Measurements from ENCODE around the gene KCNAB2.

KCNAB2 gene

DNA sequence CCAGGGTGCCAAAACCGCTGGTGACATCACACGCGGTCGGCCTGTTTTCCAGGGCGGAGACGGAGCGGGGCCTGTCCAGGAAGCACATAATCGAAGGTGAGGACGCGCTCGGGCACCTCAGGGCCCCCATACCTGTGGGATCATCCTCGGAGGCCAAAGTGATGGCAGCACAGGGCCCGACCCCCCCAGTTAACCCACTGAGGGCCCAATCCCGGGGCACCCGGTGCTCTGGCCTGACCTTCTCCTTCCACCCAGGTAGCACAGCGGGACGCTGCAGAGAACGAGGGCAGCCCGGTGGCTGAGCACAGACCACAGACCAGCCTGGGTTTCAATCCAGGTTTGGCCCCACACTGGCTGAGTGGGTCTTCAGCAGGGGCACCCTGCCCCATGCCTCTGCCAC, 43.3 kb downstream of the KCNAB2 start:
- Histone ChIP-seq H3K79me2 (ENCODE audit: low read length) (no peaks in the 10 kb centered on the region), H3K9me2 (replicated peaks; ENCODE audit: insufficient read depth, low read length) (no peaks in the 10 kb centered on the region), H3K9me3 (replicated peaks; ENCODE audit: insufficient read depth, low read length) (no peaks in the 10 kb centered on the region), H2AFZ (ENCODE audit: low read length) (no peak overlapping the region), H3K36me3 (replicated peaks; ENCODE audit: insufficient read depth, low read length) (no peaks in the 10 kb centered on the region), H3K4me1 (ENCODE audit: low read length) (no peaks in the 10 kb centered on the region), H3K27me3 (replicated peaks; ENCODE audit: insufficient read depth, low read length) (no peaks in the 10 kb centered on the region), H3K4me2 (ENCODE audit: low read depth, low read length) (no peak overlapping the region), H3K4me3 (ENCODE audit: low read length) (no peak overlapping the region), H3K9ac (ENCODE audit: low read length) (no peak overlapping the region), H3F3A (ENCODE audit: insufficient read depth, low read length) (no peaks in the 10 kb centered on the region), H4K20me1 (ENCODE audit: insufficient read depth, low read length) (no peaks in the 10 kb centered on the region), H3K27ac (ENCODE audit: low read length) (no peak overlapping the region)
- TF ChIP-seq EZH2 (optimal IDR thresholded peaks at IDR 0.05; ENCODE audit: low read depth, low read length): no peak
- TF ChIP-seq EZH2phosphoT487 (IDR thresholded peaks at IDR 0.05; ENCODE audit: low read length): no peak
- TF ChIP-seq, protein P1, sequence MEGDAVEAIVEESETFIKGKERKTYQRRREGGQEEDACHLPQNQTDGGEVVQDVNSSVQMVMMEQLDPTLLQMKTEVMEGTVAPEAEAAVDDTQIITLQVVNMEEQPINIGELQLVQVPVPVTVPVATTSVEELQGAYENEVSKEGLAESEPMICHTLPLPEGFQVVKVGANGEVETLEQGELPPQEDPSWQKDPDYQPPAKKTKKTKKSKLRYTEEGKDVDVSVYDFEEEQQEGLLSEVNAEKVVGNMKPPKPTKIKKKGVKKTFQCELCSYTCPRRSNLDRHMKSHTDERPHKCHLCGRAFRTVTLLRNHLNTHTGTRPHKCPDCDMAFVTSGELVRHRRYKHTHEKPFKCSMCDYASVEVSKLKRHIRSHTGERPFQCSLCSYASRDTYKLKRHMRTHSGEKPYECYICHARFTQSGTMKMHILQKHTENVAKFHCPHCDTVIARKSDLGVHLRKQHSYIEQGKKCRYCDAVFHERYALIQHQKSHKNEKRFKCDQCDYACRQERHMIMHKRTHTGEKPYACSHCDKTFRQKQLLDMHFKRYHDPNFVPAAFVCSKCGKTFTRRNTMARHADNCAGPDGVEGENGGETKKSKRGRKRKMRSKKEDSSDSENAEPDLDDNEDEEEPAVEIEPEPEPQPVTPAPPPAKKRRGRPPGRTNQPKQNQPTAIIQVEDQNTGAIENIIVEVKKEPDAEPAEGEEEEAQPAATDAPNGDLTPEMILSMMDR (IDR thresholded peaks at IDR 0.05; ENCODE audit: low read length): no peak
- no peak for DNase-seq

DNA sequence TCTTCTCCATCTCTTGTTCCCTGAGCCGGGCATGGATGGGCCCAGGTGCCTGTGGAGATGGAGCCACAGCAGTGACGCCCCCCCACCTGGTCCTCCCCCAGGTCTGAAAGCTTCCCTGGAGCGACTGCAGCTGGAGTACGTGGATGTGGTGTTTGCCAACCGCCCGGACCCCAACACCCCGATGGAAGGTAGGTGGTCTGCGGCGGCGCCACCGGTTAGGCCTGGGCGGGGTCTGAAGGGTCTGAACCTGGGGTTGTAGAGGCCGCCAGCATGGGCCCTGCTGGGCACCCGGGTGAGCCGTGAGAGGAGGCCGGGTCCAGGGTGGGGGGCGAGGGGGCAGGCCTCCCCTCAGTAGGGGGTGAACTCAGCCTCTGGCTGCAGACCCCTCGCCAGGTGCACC, 44.6 kb downstream of the KCNAB2 start:
- H3K4me1 ChIP-seq (ENCODE audit: low read length): no peaks in the 10 kb centered on the region
- H3K27ac ChIP-seq (ENCODE audit: low read length): no peak overlapping the region
- no peaks in the 10 kb centered on the region for H4K20me1 ChIP-seq (ENCODE audit: insufficient read depth, low read length)
- H3K27me3 ChIP-seq (replicated peaks; ENCODE audit: insufficient read depth, low read length): no peaks in the 10 kb centered on the region
- H3K36me3 ChIP-seq (replicated peaks; ENCODE audit: insufficient read depth, low read length): no peaks in the 10 kb centered on the region; the same call in 1 of the 2 replicates
- no peaks in the 10 kb centered on the region for H3K79me2 ChIP-seq (ENCODE audit: low read length)
- no peak for DNase-seq
- H3F3A ChIP-seq (ENCODE audit: insufficient read depth, low read length): no peaks in the 10 kb centered on the region
- no peaks in the 10 kb centered on the region for H3K9me2 ChIP-seq (replicated peaks; ENCODE audit: insufficient read depth, low read length)
- no peak overlapping the region for H3K4me2 ChIP-seq (ENCODE audit: low read depth, low read length)
- H2AFZ ChIP-seq (ENCODE audit: low read length): no peak overlapping the region
- TF ChIP-seq EZH2phosphoT487 (IDR thresholded peaks at IDR 0.05; ENCODE audit: low read length): no peak
- TF ChIP-seq EZH2 (optimal IDR thresholded peaks at IDR 0.05; ENCODE audit: low read depth, low read length): no peak
- TF ChIP-seq, protein P1 (IDR thresholded peaks at IDR 0.05; ENCODE audit: low read length): no peak
- H3K9ac ChIP-seq (ENCODE audit: low read length): no peak overlapping the region
- H3K4me3 ChIP-seq (ENCODE audit: low read length): no peak overlapping the region
- H3K9me3 ChIP-seq (replicated peaks; ENCODE audit: insufficient read depth, low read length): no peaks in the 10 kb centered on the region

DNA sequence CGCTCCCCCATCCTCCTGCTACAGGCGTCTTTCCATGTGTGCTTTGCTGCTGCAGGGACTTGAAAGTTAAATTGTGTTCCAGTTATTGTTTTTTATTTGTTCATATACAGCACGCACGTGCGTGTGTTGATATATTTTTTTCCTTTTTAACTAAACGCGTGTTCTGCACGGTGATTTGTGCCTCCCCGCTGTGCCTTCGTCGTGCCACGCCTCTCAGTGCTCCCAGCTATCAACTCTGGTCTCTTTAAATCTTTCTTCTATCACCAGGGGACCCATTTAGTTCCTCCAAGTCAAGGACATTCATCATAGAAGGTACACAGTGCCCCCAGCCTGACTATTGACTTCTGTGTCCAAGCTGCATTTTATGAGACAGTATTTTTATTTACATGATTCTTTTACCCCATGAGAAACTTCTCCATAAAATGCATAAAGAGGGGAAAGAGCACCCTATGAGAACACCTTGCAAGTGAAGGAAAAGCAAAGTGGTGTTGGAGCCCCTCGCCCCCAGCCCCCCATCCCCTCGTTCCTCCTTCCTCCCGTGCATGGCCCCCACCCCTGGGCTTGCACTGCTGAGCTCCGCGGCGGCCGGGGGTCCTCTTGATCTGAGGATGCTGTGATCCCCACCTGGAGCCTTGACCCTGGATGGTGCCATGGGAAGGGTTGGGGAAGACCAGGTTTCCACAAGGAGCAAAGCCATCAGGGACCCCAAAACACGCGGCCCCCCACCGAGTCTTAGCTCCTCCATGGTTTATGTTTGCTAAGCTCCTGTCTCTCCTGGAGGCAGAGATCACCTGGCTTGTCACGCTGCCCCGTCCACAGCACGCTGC, 45.5 kb downstream of the KCNAB2 start:
- Histone ChIP-seq H3K4me1 (ENCODE audit: low read length) (no peaks in the 10 kb centered on the region), H3K4me3 (ENCODE audit: low read length) (no peak overlapping the region), H3K4me2 (ENCODE audit: low read depth, low read length) (no peak overlapping the region)

More for the DNA sequence above, 45.5 kb downstream of the KCNAB2 start:
- H3F3A ChIP-seq (ENCODE audit: insufficient read depth, low read length): no peaks in the 10 kb centered on the region
- H3K9ac ChIP-seq (ENCODE audit: low read length): no peak overlapping the region
- no peaks in the 10 kb centered on the region for H4K20me1 ChIP-seq (ENCODE audit: insufficient read depth, low read length)
- no peak overlapping the region for H2AFZ ChIP-seq (ENCODE audit: low read length)
- H3K27ac ChIP-seq (ENCODE audit: low read length): no peak overlapping the region
- no peaks in the 10 kb centered on the region; the same call in 1 of the 2 replicates for H3K36me3 ChIP-seq (replicated peaks; ENCODE audit: insufficient read depth, low read length)
- DNase-seq: no peak
- no peaks in the 10 kb centered on the region for H3K27me3 ChIP-seq (replicated peaks; ENCODE audit: insufficient read depth, low read length)
- H3K9me2 ChIP-seq (replicated peaks; ENCODE audit: insufficient read depth, low read length): no peaks in the 10 kb centered on the region
- TF ChIP-seq, protein P1 (IDR thresholded peaks at IDR 0.05; ENCODE audit: low read length): no peak
- TF ChIP-seq EZH2phosphoT487 (IDR thresholded peaks at IDR 0.05; ENCODE audit: low read length) (no peak), EZH2 (optimal IDR thresholded peaks at IDR 0.05; ENCODE audit: low read depth, low read length) (no peak)
- no peaks in the 10 kb centered on the region for H3K9me3 ChIP-seq (replicated peaks; ENCODE audit: insufficient read depth, low read length)
- H3K79me2 ChIP-seq (ENCODE audit: low read length): no peaks in the 10 kb centered on the region

Measured in MM.1S (cell line).